ENCODE data around the gene CHIC2. TPM values are rescaled to one million over a fixed set of nuclear protein-coding genes. Genes with fewer than 3 reads are reported as not detected.

CHIC2 gene
- total RNA-seq, 1 experiment from 2014 or later: 10.8 TPM

- TF ChIP-seq ZNF274 (IDR thresholded peaks at IDR 0.05; ENCODE audit: low read depth, low read length): no peak
- no peak for TF ChIP-seq CBX3 (IDR thresholded peaks at IDR 0.05; ENCODE audit: low read depth)
- TF ChIP-seq MAX (IDR thresholded peaks at IDR 0.05): no peak
- TF ChIP-seq FOSL1 (IDR thresholded peaks at IDR 0.05; ENCODE audit: low read depth): no peak
- no peak for TF ChIP-seq REST (IDR thresholded peaks at IDR 0.05; ENCODE audit: low read depth)
- TF ChIP-seq SP1 (IDR thresholded peaks at IDR 0.05; ENCODE audit: low read depth): no peak
Measured at GRCh38 chr4:54097152-54097551, 32.7 kb upstream of the CHIC2 start (continued).

DNA sequence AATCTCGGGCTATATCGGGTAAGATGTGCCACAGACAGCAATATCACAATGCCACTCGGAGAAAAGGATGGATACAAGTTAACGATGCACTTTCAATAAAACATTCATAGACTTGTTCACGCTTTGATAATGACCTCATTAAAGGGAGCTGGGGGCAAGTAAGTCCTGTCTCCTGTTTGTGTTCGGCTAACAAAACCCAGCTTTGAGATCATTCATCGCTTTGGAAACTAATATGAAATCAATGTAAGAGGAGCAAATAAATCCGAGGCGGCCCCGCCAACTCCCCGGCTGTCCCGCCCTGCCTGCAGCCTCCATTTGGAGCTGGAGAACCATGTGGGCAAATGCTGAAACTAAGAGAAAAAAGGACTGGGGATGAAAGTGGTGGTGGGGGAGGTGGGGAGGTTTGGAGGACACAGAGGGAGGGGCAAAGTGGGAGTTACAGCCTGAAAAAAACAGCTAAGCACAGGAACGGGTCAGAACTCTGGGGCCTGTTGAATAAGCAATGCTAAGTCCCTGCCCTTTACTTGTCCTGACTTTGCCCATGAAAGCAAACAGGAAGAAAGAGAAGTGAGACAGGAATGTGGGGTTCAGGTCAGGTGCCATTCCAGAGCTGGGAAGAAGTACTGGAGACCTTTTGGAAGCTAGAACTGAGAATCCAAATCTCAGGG lies 32.0 kb upstream of the CHIC2 start:
- TF ChIP-seq SRF (IDR thresholded peaks at IDR 0.05; ENCODE audit: low read depth): no peak
- TF ChIP-seq EGR1 (IDR thresholded peaks at IDR 0.05; ENCODE audit: low read depth): no peak
- no peak for TF ChIP-seq RAD21 (IDR thresholded peaks at IDR 0.05; ENCODE audit: low read depth)
- TF ChIP-seq, protein P1, sequence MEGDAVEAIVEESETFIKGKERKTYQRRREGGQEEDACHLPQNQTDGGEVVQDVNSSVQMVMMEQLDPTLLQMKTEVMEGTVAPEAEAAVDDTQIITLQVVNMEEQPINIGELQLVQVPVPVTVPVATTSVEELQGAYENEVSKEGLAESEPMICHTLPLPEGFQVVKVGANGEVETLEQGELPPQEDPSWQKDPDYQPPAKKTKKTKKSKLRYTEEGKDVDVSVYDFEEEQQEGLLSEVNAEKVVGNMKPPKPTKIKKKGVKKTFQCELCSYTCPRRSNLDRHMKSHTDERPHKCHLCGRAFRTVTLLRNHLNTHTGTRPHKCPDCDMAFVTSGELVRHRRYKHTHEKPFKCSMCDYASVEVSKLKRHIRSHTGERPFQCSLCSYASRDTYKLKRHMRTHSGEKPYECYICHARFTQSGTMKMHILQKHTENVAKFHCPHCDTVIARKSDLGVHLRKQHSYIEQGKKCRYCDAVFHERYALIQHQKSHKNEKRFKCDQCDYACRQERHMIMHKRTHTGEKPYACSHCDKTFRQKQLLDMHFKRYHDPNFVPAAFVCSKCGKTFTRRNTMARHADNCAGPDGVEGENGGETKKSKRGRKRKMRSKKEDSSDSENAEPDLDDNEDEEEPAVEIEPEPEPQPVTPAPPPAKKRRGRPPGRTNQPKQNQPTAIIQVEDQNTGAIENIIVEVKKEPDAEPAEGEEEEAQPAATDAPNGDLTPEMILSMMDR (IDR thresholded peaks at IDR 0.05 in 2 of 3, conservative IDR thresholded peaks at IDR 0.05 in 1 of 3; ENCODE audit: borderline replicate concordance in 1 of 3, insufficient read depth in 1 of 3, low read depth in 2 of 3, low read length in 2 of 3): no peak
- no peak for TF ChIP-seq JUND (IDR thresholded peaks at IDR 0.05)
- TF ChIP-seq ZNF274 (IDR thresholded peaks at IDR 0.05; ENCODE audit: low read depth, low read length): no peak
- TF ChIP-seq TCF7L2 (IDR thresholded peaks at IDR 0.05; ENCODE audit: borderline replicate concordance, extremely low read depth, insufficient read depth, insufficient read length): no peak
- TF ChIP-seq, protein P2, sequence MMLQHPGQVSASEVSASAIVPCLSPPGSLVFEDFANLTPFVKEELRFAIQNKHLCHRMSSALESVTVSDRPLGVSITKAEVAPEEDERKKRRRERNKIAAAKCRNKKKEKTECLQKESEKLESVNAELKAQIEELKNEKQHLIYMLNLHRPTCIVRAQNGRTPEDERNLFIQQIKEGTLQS (IDR thresholded peaks at IDR 0.05): no peak
- no peak for TF ChIP-seq SP1 (IDR thresholded peaks at IDR 0.05; ENCODE audit: low read depth)
- TF ChIP-seq CEBPB (IDR thresholded peaks at IDR 0.05; ENCODE audit: low read depth): no peak
- no peak for TF ChIP-seq POLR2A (IDR thresholded peaks at IDR 0.05; ENCODE audit: borderline replicate concordance, extremely low read depth, insufficient read depth, insufficient read length)
- TF ChIP-seq POLR2AphosphoS5 (IDR thresholded peaks at IDR 0.05; ENCODE audit: low read depth, low read length): no peak
- RAD21 ChIA-PET (ENCODE audit: low non-redundant PET in 1 of 2, low total read pairs in 2 of 2, uncharacterized antibody in 2 of 2, unreplicated experiment in 2 of 2): no interaction called here
- Histone ChIP-seq H3K9me3 (ENCODE audit: control insufficient read depth in 1 of 2, insufficient read depth in 1 of 2, low read depth in 1 of 2, low read length in 2 of 2) (no peaks in the 10 kb centered on the region), H3K9me2 (ENCODE audit: insufficient read depth) (no peaks in the 10 kb centered on the region), H3K4me1 (ENCODE audit: control insufficient read depth in 1 of 2, insufficient read depth in 2 of 2, low read length in 2 of 2) (peaks cover 0 to 9% of the 10 kb centered on the region in 2 experiments; a peak in 2 of 4 replicates), H3K27ac (ENCODE audit: low read depth, low read length) (no peak overlapping the region), H3K36me3 (ENCODE audit: control insufficient read depth in 1 of 2, insufficient read depth in 2 of 2, low read length in 2 of 2) (no peaks in the 10 kb centered on the region), H4K20me1 (ENCODE audit: insufficient read depth) (no peaks in the 10 kb centered on the region), H3K9ac (ENCODE audit: low read length) (no peak overlapping the region), H2AFZ (ENCODE audit: low read depth, low read length, poor library complexity, severe bottlenecking) (no peak overlapping the region), H3K79me2 (ENCODE audit: insufficient read depth, low read length) (no peaks in the 10 kb centered on the region), H3K4me3 (replicated peaks in 1 of 2; ENCODE audit: low read depth in 1 of 2, low read length in 2 of 2) (no peak overlapping the region), H3K4me2 (ENCODE audit: low read length) (no peak overlapping the region), H3K27me3 (ENCODE audit: insufficient read depth, low read length) (peaks cover 30% of the 10 kb centered on the region)
- DNase-seq (ENCODE audit: low read depth, low spot score) (no peak), ATAC-seq (no peak)
- BruUV-seq (replicated peaks): no TSS peak
- CTCF ChIA-PET: no interaction called here
- intact Hi-C loops (cut with micrococcal nuclease): no loop called here
- POLR2A ChIA-PET: no interaction called here
